Measurements from ENCODE around the gene PRPF8. TPM values are rescaled to one million over a fixed set of nuclear protein-coding genes. Genes with fewer than 3 reads are reported as not detected.
A peak's percentile ranks its signal among the peaks of the same experiment; 100 is the strongest.

The PRPF8 gene
- polyA plus RNA-seq, 3 donors: 53.3 to 128 (median 78.0) TPM

DNA sequence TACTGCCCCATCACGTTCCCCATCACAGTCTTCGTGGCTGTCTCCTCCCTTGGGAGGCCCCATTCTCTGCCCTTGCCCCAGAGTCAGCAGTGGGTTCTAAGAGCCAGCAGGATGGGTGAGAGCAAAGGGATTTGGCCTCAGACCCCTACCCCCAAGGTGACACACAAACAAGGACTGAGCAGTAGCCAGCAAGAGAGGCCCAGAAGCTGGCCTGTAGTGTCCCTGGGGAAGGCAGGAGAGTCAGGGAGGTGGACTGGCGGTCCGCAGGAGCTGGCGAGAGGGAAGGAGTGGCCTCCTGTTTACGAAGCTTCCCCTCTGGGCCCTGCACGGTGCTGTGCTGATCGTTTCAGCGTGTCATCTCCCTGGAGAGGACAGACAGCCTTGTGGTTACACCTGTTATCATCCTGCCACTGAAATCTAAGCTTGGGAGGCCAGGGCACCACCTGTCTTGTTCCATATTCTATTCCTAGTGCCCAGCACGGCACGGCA lies 48.2 kb upstream of the PRPF8 start:
- H3K4me3 ChIP-seq (replicated peaks in 1 of 3; ENCODE audit: low read depth in 2 of 3, low read length in 3 of 3): no peak overlapping the region
- no peak for DNase-seq
- H3K36me3 Mint-ChIP-seq: peaks cover 57 to 87% of the 10 kb centered on the region in 2 donors
- intact Hi-C loops (cut with micrococcal nuclease): loop anchor here in 1 of 2 donors (5.0 kb wide), 1 partner anchor 39 kb away; no protein-coding TSS in a partner anchor
- TF ChIP-seq, protein P1, sequence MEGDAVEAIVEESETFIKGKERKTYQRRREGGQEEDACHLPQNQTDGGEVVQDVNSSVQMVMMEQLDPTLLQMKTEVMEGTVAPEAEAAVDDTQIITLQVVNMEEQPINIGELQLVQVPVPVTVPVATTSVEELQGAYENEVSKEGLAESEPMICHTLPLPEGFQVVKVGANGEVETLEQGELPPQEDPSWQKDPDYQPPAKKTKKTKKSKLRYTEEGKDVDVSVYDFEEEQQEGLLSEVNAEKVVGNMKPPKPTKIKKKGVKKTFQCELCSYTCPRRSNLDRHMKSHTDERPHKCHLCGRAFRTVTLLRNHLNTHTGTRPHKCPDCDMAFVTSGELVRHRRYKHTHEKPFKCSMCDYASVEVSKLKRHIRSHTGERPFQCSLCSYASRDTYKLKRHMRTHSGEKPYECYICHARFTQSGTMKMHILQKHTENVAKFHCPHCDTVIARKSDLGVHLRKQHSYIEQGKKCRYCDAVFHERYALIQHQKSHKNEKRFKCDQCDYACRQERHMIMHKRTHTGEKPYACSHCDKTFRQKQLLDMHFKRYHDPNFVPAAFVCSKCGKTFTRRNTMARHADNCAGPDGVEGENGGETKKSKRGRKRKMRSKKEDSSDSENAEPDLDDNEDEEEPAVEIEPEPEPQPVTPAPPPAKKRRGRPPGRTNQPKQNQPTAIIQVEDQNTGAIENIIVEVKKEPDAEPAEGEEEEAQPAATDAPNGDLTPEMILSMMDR (IDR thresholded peaks at IDR 0.05): no peak
- H3K36me3 ChIP-seq (replicated peaks in 1 of 2; ENCODE audit: control insufficient read depth in 1 of 2, insufficient read depth in 2 of 2, low read length in 2 of 2): peaks cover 71 to 87% of the 10 kb centered on the region in 2 donors
- H3K9me3 Mint-ChIP-seq: no peaks in the 10 kb centered on the region
- peaks cover 67% of the 10 kb centered on the region for H4K20me1 ChIP-seq (ENCODE audit: insufficient read depth, low read length)
- no peaks in the 10 kb centered on the region for H3K27me3 Mint-ChIP-seq (ENCODE audit: low read depth in 3 of 3)
- no peak overlapping the region for H3K9ac ChIP-seq (ENCODE audit: insufficient read depth, low read length, poor library complexity, severe bottlenecking)
- H3K27ac ChIP-seq (ENCODE audit: low read depth in 1 of 2, low read length in 2 of 2): no peak overlapping the region
- H3K4me3 Mint-ChIP-seq: no peak overlapping the region
- WGBS (ENCODE audit: insufficient coverage): 89% methylated on average over 10 of the region's 11 CpGs
- H3K4me2 ChIP-seq (replicated peaks; ENCODE audit: extremely low read depth, low read length, poor library complexity, severe bottlenecking): no peak overlapping the region
- H3K4me1 ChIP-seq (ENCODE audit: control insufficient read depth in 1 of 2, insufficient read depth in 2 of 2, low read length in 2 of 2): peaks cover 0 to 19% of the 10 kb centered on the region in 2 donors
- H3K9me3 ChIP-seq (replicated peaks in 1 of 2; ENCODE audit: control insufficient read depth in 1 of 2, insufficient read depth in 1 of 2, low read length in 2 of 2): no peaks in the 10 kb centered on the region
- peaks cover 25% of the 10 kb centered on the region for H3K4me1 Mint-ChIP-seq
- H2AFZ ChIP-seq (ENCODE audit: insufficient read depth, low read depth, low read length, poor library complexity, severe bottlenecking): no peak overlapping the region
- peak overlapping the region in 2 of 7 donors; percentile 2 to 58 for H3K27ac Mint-ChIP-seq
- H3K79me2 ChIP-seq (ENCODE audit: insufficient read depth, low read length): peaks cover 5% of the 10 kb centered on the region
- H3K27me3 ChIP-seq (ENCODE audit: control insufficient read depth in 2 of 2, insufficient read depth in 2 of 2, low read length in 2 of 2): no peaks in the 10 kb centered on the region

DNA sequence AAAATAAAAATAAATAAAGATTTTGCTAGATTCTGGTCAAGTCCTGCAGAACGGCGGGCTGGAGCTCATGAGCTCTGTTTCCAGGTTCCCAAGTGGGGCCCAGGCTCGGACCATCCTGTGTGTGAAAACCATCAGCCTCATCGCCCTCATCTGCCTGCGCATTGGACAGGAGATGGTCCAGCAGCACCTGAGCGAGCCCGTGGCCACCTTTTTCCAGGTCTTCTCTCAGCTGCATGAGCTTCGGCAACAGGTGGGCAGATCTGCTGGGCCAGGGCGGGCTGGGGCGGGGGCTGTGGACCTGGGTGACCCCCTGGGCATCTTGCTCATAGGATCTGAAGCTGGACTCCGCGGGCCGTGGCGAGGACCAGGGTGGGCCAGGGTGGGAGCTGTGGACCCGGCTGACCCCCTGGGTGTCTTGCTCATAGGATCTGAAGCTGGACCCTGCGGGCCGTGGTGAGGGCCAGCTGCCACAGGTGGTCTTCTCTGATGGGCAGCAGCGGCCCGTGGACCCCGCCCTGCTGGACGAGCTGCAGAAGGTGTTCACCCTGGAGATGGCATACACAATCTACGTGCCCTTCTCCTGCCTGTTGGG lies 47.7 kb upstream of the PRPF8 start:
- Histone ChIP-seq H3K4me2 (replicated peaks; ENCODE audit: extremely low read depth, low read length, poor library complexity, severe bottlenecking) (no peak overlapping the region), H2AFZ (ENCODE audit: insufficient read depth, low read depth, low read length, poor library complexity, severe bottlenecking) (no peak overlapping the region), H3K27ac (ENCODE audit: low read depth in 1 of 2, low read length in 2 of 2) (no peak overlapping the region), H3K4me3 (replicated peaks in 1 of 3; ENCODE audit: low read depth in 2 of 3, low read length in 3 of 3) (no peak overlapping the region), H4K20me1 (ENCODE audit: insufficient read depth, low read length) (peaks cover 67% of the 10 kb centered on the region), H3K27me3 (ENCODE audit: control insufficient read depth in 2 of 2, insufficient read depth in 2 of 2, low read length in 2 of 2) (no peaks in the 10 kb centered on the region), H3K9ac (ENCODE audit: insufficient read depth, low read length, poor library complexity, severe bottlenecking) (no peak overlapping the region), H3K9me3 (replicated peaks in 1 of 2; ENCODE audit: control insufficient read depth in 1 of 2, insufficient read depth in 1 of 2, low read length in 2 of 2) (no peaks in the 10 kb centered on the region), H3K79me2 (ENCODE audit: insufficient read depth, low read length) (peaks cover 11% of the 10 kb centered on the region), H3K4me1 (ENCODE audit: control insufficient read depth in 1 of 2, insufficient read depth in 2 of 2, low read length in 2 of 2) (peaks cover 0 to 13% of the 10 kb centered on the region in 2 donors), H3K36me3 (replicated peaks in 1 of 2; ENCODE audit: control insufficient read depth in 1 of 2, insufficient read depth in 2 of 2, low read length in 2 of 2) (peaks cover 71 to 87% of the 10 kb centered on the region in 2 donors)
- WGBS (ENCODE audit: insufficient coverage): 98% methylated on average over 22 of the region's 22 CpGs
- intact Hi-C loops (cut with micrococcal nuclease): loop anchor here in 1 of 2 donors (5.0 kb wide), 1 partner anchor 40 kb away; no protein-coding TSS in a partner anchor
- TF ChIP-seq, protein P1 (IDR thresholded peaks at IDR 0.05): no peak
- Mint-ChIP-seq H3K27ac (no peak overlapping the region), H3K36me3 (peaks cover 52 to 87% of the 10 kb centered on the region in 2 donors), H3K9me3 (no peaks in the 10 kb centered on the region), H3K4me1 (peaks cover 25% of the 10 kb centered on the region), H3K27me3 (ENCODE audit: low read depth in 3 of 3) (peaks cover 0 to under 1% (median 0%) of the 10 kb centered on the region in 3 donors), H3K4me3 (no peak overlapping the region)
- no peak for DNase-seq

Measured in CD14-positive monocyte (primary cell).